Endothelial cell of umbilical vein (primary cell): ENCODE measurements around the gene TRPV6.

ENCODE experiments used
- CTCF ChIP-seq, 2 donors: IDR thresholded peaks; 1 replicate in 1 of 2; 2 replicates in 1 of 2; pipeline ENCODE4 v1.5.1; 2011; ENCODE audit warnings: low read length in 2 of 2, mild to moderate bottlenecking in 2 of 2, moderate library complexity in 2 of 2, control low read depth in 1 of 2, inconsistent platforms in 1 of 2, low read depth in 1 of 2; ENCODE audit not compliant: insufficient read depth in 1 of 2; ENCODE audit errors: extremely low read depth in 1 of 2
- EZH2 ChIP-seq: IDR thresholded peaks from 2 replicates; pipeline ENCODE4 v1.6.1; 2012; ENCODE audit warnings: borderline replicate concordance, low read depth, mild to moderate bottlenecking, moderate library complexity, low read length, inconsistent platforms; ENCODE audit not compliant: severe bottlenecking
- JUN ChIP-seq: IDR thresholded peaks from 2 replicates; pipeline ENCODE4 v1.6.1; 2011; ENCODE audit warnings: borderline replicate concordance, low read depth; ENCODE audit not compliant: insufficient read length, insufficient read depth
- POLR2A ChIP-seq: IDR thresholded peaks from 2 replicates; pipeline ENCODE4 v1.6.1; 2012; ENCODE audit warnings: low read depth, mild to moderate bottlenecking, control low read depth, low read length
- POLR2AphosphoS5 ChIP-seq: IDR thresholded peaks from 2 replicates; pipeline ENCODE4 v1.6.1; 2012; ENCODE audit warnings: low read depth, mild to moderate bottlenecking, control low read depth, low read length, moderate library complexity; ENCODE audit not compliant: insufficient read depth

GRCh38 chr7:142932386-142933091 is 47.0 kb upstream of the TRPV6 start:
- no peak for TF ChIP-seq POLR2AphosphoS5
- no peak for TF ChIP-seq CTCF (IDR thresholded peaks at IDR 0.05; ENCODE audit: extremely low read depth in 1 of 2, insufficient read depth in 1 of 2, low read depth in 1 of 2, low read length in 2 of 2)
- no peak for TF ChIP-seq POLR2A
- no peak for TF ChIP-seq JUN
- TF ChIP-seq EZH2 = no peak
